SK-N-SH (cell line): ENCODE data around the gene MYO1E. TPM values are rescaled to one million over a fixed set of nuclear protein-coding genes. Genes with fewer than 3 reads are reported as not detected.

Source experiments
- CTCF ChIA-PET: fragments of 300-600, 350-600 bp; formaldehyde crosslinking; extraction: SDS; loops from one replicate; lab custom pipeline; 2021; lab: Yijun Ruan, JAX
- POLR2A ChIA-PET: fragments of 350-600 bp; sonication (Branson Sonifier 250); formaldehyde crosslinking; extraction: SDS; loops from one replicate; lab custom pipeline; 2020; ENCODE audit warnings: antibody characterized with exemption, inconsistent platforms; lab: Yijun Ruan, JAX
- DNase-seq: peaks from one replicate; pipeline ENCODE4 v3.0.0; 2012
- H2AFZ ChIP-seq: fragments of 200-600 bp; sonication (generic); 2 replicates; pipeline ENCODE4 v1.8.1; 2016; ENCODE audit warnings: antibody characterized with exemption, mild to moderate bottlenecking, low read depth
- H3F3A ChIP-seq: fragments of 200-600 bp; sonication (generic); replicated peaks from 2 replicates; pipeline ENCODE3; 2016; ENCODE audit warnings: antibody characterized with exemption, mild to moderate bottlenecking; ENCODE audit not compliant: insufficient read depth
- H3K27ac ChIP-seq, 2 experiments: fragments of 200-500 bp in 1 of 2; fragments of 200-600 bp in 1 of 2; sonication (Bioruptor generic) in 1 of 2; sonication (generic), shearing (Covaris generic) in 1 of 2; 2 replicates each; pipeline versions ENCODE4 v1.5.1 to v1.6.1; 2014 to 2016; ENCODE audit warnings: low read depth in 2 of 2, inconsistent platforms in 1 of 2, low read length in 1 of 2, mild to moderate bottlenecking in 1 of 2, mixed read lengths in 1 of 2
- H3K27me3 ChIP-seq: fragments of 200-600 bp; sonication (generic), shearing (Covaris generic); 2 replicates; pipeline ENCODE4 v1.6.1; 2016; ENCODE audit warnings: mixed run types; ENCODE audit not compliant: insufficient read depth
- H3K36me3 ChIP-seq, 2 experiments: fragments of 200-500 bp in 1 of 2; fragments of 200-600 bp in 1 of 2; sonication (Bioruptor generic) in 1 of 2; sonication (generic) in 1 of 2; replicated peaks in 1 of 2; 2 replicates each; pipeline versions ENCODE3 to v1.5.1; 2014 to 2016; ENCODE audit warnings: low read length in 1 of 2, mild to moderate bottlenecking in 1 of 2; ENCODE audit not compliant: insufficient read depth in 2 of 2, control insufficient read depth in 1 of 2
- H3K4me1 ChIP-seq, 2 experiments: fragments of 200-500 bp in 1 of 2; fragments of 200-600 bp in 1 of 2; sonication (Bioruptor generic) in 1 of 2; sonication (generic), shearing (Covaris generic) in 1 of 2; 2 replicates each; pipeline versions ENCODE4 v1.5.1 to v1.6.1; 2014 to 2016; ENCODE audit warnings: low read depth in 1 of 2, low read length in 1 of 2, mixed run types in 1 of 2; ENCODE audit not compliant: insufficient read depth in 2 of 2, control insufficient read depth in 1 of 2
- H3K4me2 ChIP-seq: fragments of 200-600 bp; sonication (generic), shearing (Covaris generic); 2 replicates; pipeline ENCODE4 v1.6.1; 2017; ENCODE audit warnings: mixed run types
- H3K4me3 ChIP-seq, 2 experiments: fragments of 200-500 bp in 1 of 2; fragments of 200-600 bp in 1 of 2; sonication (Bioruptor generic) in 1 of 2; sonication (generic), shearing (Covaris generic) in 1 of 2; 2 replicates each; pipeline versions ENCODE4 v1.5.1 to v1.8.1; 2014 to 2016; ENCODE audit warnings: low read depth in 2 of 2, inconsistent platforms in 1 of 2, low read length in 1 of 2, mild to moderate bottlenecking in 1 of 2, mixed read lengths in 1 of 2, moderate library complexity in 1 of 2
- H3K79me2 ChIP-seq: fragments of 200-600 bp; sonication (generic); 2 replicates; pipeline ENCODE4 v1.8.1; 2017; ENCODE audit warnings: mild to moderate bottlenecking; ENCODE audit not compliant: insufficient read depth
- H3K9ac ChIP-seq: fragments of 200-600 bp; sonication (generic); 2 replicates; pipeline ENCODE4 v1.6.1; 2017; ENCODE audit warnings: mixed run types
- H3K9me2 ChIP-seq: fragments of 200-600 bp; sonication (generic); 2 replicates; pipeline ENCODE4 v1.6.1; 2017; ENCODE audit warnings: mixed run types
- H3K9me3 ChIP-seq: fragments of 200-600 bp; sonication (generic); 2 replicates; pipeline ENCODE4 v1.6.1; 2017; ENCODE audit warnings: mixed run types, mild to moderate bottlenecking, moderate library complexity
- H4K20me1 ChIP-seq: fragments of 200-600 bp; sonication (generic); 2 replicates; pipeline ENCODE4 v1.6.1; 2017; ENCODE audit warnings: mild to moderate bottlenecking, mixed run types; ENCODE audit not compliant: insufficient read depth
- CHD2 ChIP-seq: fragments of 150-350 bp; IDR thresholded peaks from 2 replicates; pipeline ENCODE4 v1.6.1; 2018; ENCODE audit warnings: low read length; ENCODE audit not compliant: partially characterized antibody
- CTCF ChIP-seq: fragments of 200-600 bp; sonication (generic); IDR thresholded peaks from 2 replicates; pipeline ENCODE4 v1.6.1; 2017; ENCODE audit warnings: antibody characterized with exemption, mild to moderate bottlenecking, moderate library complexity
- ELF1 ChIP-seq: IDR thresholded peaks from 2 replicates; pipeline ENCODE4 v1.4.0; 2012
- EP300 ChIP-seq, 2 experiments: IDR thresholded peaks; 2 replicates each; pipeline versions ENCODE4 v1.4.0 to v1.6.1; 2012; ENCODE audit warnings: borderline replicate concordance in 1 of 2, low read depth in 1 of 2, low read length in 1 of 2
- EZH2phosphoT487 ChIP-seq: fragments of 200-600 bp; sonication (generic); IDR thresholded peaks from 2 replicates; pipeline ENCODE4 v1.6.1; 2017; ENCODE audit warnings: low read depth, mixed run types, mild to moderate bottlenecking, antibody characterized with exemption, moderate library complexity, borderline replicate concordance
- FOSL2 ChIP-seq: IDR thresholded peaks from 2 replicates; pipeline ENCODE4 v1.4.0; 2012; ENCODE audit warnings: low read depth, mild to moderate bottlenecking, moderate library complexity, borderline replicate concordance
- FOXJ3 ChIP-seq: sonication (generic); formaldehyde crosslinking; IDR thresholded peaks from 2 replicates; pipeline ENCODE4 v1.5.1; 2020; ENCODE audit warnings: mild to moderate bottlenecking, missing genetic modification reagents
- FOXM1 ChIP-seq: IDR thresholded peaks from 2 replicates; pipeline ENCODE4 v1.4.0; 2012; ENCODE audit warnings: low read depth, mild to moderate bottlenecking
- GABPA ChIP-seq: IDR thresholded peaks from 2 replicates; pipeline ENCODE4 v1.4.0; 2012; ENCODE audit warnings: low read depth, mild to moderate bottlenecking
- GATA2 ChIP-seq: sonication (generic); formaldehyde crosslinking; IDR thresholded peaks from 2 replicates; pipeline ENCODE4 v1.5.0; 2020; ENCODE audit warnings: mild to moderate bottlenecking, missing genetic modification reagents
- IRF3 ChIP-seq: fragments of 150-350 bp; IDR thresholded peaks from 2 replicates; pipeline ENCODE4 v1.6.1; 2016; ENCODE audit warnings: mild to moderate bottlenecking, low read depth, low read length
- MXI1 ChIP-seq: IDR thresholded peaks from 2 replicates; pipeline ENCODE4 v1.6.1; 2012; ENCODE audit warnings: mild to moderate bottlenecking, low read depth, low read length, improper control_type of control experiment
- NFIC ChIP-seq: IDR thresholded peaks from 2 replicates; pipeline ENCODE4 v1.4.0; 2012; ENCODE audit warnings: borderline replicate concordance
- RCOR1 ChIP-seq: fragments of 150-350 bp; IDR thresholded peaks from 2 replicates; pipeline ENCODE4 v1.6.1; 2017; ENCODE audit warnings: antibody characterized with exemption, low read length
- RFX5 ChIP-seq: IDR thresholded peaks from 2 replicates; pipeline ENCODE4 v1.6.1; 2012; ENCODE audit warnings: mild to moderate bottlenecking, improper control_type of control experiment, low read length
- SMC3 ChIP-seq: IDR thresholded peaks from 2 replicates; pipeline ENCODE4 v1.6.1; 2012; ENCODE audit warnings: low read depth, low read length, improper control_type of control experiment
- TCF12 ChIP-seq: IDR thresholded peaks from 2 replicates; pipeline ENCODE4 v1.4.0; 2012
- YY1 ChIP-seq: IDR thresholded peaks from 2 replicates; pipeline ENCODE4 v1.4.0; 2012; ENCODE audit warnings: low read depth, mild to moderate bottlenecking
- WGBS: methylation state at CpG from one replicate; pipeline ENCODE4 v1.1.6; 2017; ENCODE audit warnings: low lambda C conversion rate; 5-methylcytosine and 5-hydroxymethylcytosine counted together
- polyA plus RNA-seq, 3 experiments: library from polyadenylated mRNA; depleted of rRNA; stranded (reverse); fragments of >200 nt; gene quantifications; 2 replicates each; pipeline ENCODE4 v1.2.3, GENCODE V29; 2012
- TF ChIP-seq, protein P1 (sequence below): IDR thresholded peaks from 2 replicates; pipeline ENCODE4 v1.4.0; 2012; ENCODE audit warnings: low read depth, borderline replicate concordance
- TF ChIP-seq, protein P2 (sequence below): IDR thresholded peaks from 2 replicates; pipeline ENCODE4 v1.4.0; 2012; ENCODE audit warnings: low read depth

The MYO1E gene
- polyA plus RNA-seq, 1 of the 3 experiments (the other 2 are of a cell fraction) = 9.7 TPM

- POLR2A ChIA-PET = no interaction called here
- H2AFZ ChIP-seq = no peak overlapping the region
- TF ChIP-seq ELF1 (no peak), RCOR1 (no peak), GABPA (no peak), FOXJ3 (CRISPR knock-in tag) (no peak), FOXM1 (no peak), EZH2phosphoT487 (no peak), TCF12 (no peak), SMC3 (no peak), FOSL2 (no peak), GATA2 (CRISPR knock-in tag) (no peak), CTCF (no peak), EP300 (IDR thresholded peaks at IDR 0.05; ENCODE audit: borderline replicate concordance in 1 of 2, low read depth in 1 of 2, low read length in 1 of 2) (no peak), NFIC (no peak), RFX5 (no peak), YY1 (no peak)
- TF ChIP-seq, protein P1, sequence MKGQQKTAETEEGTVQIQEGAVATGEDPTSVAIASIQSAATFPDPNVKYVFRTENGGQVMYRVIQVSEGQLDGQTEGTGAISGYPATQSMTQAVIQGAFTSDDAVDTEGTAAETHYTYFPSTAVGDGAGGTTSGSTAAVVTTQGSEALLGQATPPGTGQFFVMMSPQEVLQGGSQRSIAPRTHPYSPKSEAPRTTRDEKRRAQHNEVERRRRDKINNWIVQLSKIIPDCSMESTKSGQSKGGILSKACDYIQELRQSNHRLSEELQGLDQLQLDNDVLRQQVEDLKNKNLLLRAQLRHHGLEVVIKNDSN = no peak
- TF ChIP-seq, all 33 proteins: peak for 0
- Histone ChIP-seq H3K9me2 (no peaks in the 10 kb centered on the region), H3K79me2 (peaks cover 41% of the 10 kb centered on the region), H3K36me3 (no peaks in the 10 kb centered on the region), H3K9ac (no peak overlapping the region), H3K27me3 (no peaks in the 10 kb centered on the region), H3K4me3 (no peak overlapping the region), H3K4me2 (no peak overlapping the region), H4K20me1 (peaks cover 3% of the 10 kb centered on the region; the same call in 1 of the 2 replicates), H3K9me3 (no peaks in the 10 kb centered on the region), H3F3A (no peaks in the 10 kb centered on the region), H3K4me1 (no peaks in the 10 kb centered on the region), H3K27ac (no peak overlapping the region)
- DNase-seq = no peak
- 86% methylated on average over 6 of the region's 6 CpGs for WGBS
- CTCF ChIA-PET = no interaction called here
Measured at GRCh38 chr15:59333401-59334075, 39.1 kb downstream of the MYO1E start.

GRCh38 chr15:59332009-59332408 is 40.7 kb downstream of the MYO1E start:
- no peak overlapping the region for H3K9ac ChIP-seq
- no peak overlapping the region for H3K4me3 ChIP-seq
- WGBS = 96% methylated on average over 5 of the region's 5 CpGs
- CTCF ChIA-PET = interaction anchor here (1.2 kb wide), 1 partner anchor 41 kb away, joined by 4 read pairs; no protein-coding TSS in a partner anchor
- no peaks in the 10 kb centered on the region for H3F3A ChIP-seq
- DNase-seq = no peak
- no peaks in the 10 kb centered on the region for H3K4me1 ChIP-seq
- no peaks in the 10 kb centered on the region for H3K9me3 ChIP-seq
- no peaks in the 10 kb centered on the region for H3K36me3 ChIP-seq
- H3K9me2 ChIP-seq = no peaks in the 10 kb centered on the region
- H2AFZ ChIP-seq = no peak overlapping the region
- peaks cover 33% of the 10 kb centered on the region; the same call in 1 of the 2 replicates for H3K79me2 ChIP-seq
- TF ChIP-seq RCOR1 (no peak), NFIC (no peak), MXI1 (no peak), IRF3 (no peak), CHD2 (no peak)
- TF ChIP-seq, protein P2, sequence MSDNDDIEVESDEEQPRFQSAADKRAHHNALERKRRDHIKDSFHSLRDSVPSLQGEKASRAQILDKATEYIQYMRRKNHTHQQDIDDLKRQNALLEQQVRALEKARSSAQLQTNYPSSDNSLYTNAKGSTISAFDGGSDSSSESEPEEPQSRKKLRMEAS = no peak
- H3K27me3 ChIP-seq = no peaks in the 10 kb centered on the region
- H4K20me1 ChIP-seq = peaks cover 3% of the 10 kb centered on the region; the same call in 1 of the 2 replicates
- POLR2A ChIA-PET = no interaction called here
- H3K27ac ChIP-seq = no peak overlapping the region
- H3K4me2 ChIP-seq = no peak overlapping the region
